ENCODE measurements around the gene PSME1. TPM values are rescaled to one million over a fixed set of nuclear protein-coding genes. Genes with fewer than 3 reads are reported as not detected.
A peak's percentile ranks its signal among the peaks of the same experiment; 100 is the strongest.

The PSME1 gene
- total and polyA plus RNA-seq, 2 of the 13 experiments (the other 11 are each of a cell fraction or from before 2014, with no cell fraction given), result 159 to 608 TPM

DNA sequence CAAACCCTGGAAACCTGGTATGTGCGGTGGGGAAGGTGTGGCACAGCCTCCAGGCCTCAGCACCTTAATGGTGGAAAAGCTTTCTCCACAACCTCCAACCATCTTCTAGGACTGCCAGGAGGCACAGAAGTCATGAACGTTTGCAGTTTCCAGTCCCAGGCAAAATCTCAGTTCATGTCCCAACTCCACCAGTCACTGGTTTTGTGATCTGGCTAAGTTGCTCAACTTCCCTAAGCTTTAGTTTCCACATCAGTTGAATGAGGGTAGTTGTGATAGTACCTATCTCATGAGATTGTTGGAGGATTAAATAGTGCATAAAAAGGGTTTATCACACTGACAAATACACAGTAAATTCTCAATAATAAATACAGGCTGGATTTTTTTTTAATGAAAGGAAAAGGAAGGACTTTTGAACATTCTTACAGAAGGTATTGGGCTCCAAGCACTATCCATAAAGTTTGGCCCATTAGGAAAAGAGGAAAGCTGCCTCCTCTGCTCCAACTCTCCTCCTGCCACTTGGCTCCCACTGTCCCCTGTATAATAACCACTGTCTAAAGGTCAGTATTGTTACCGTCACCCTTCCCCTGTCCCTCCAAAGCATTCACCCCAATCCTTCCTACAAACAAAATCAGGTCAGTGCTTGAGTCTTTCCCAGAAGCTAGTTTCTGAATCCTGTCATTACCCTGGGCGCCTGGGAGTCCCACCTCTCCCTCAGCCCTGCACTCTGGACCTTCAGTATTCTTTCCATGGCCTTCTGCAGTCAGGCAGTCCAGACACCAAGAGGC is 35.6 kb upstream of the PSME1 start:
- CTCF ChIA-PET (ENCODE audit: low intra/inter-chr PET ratio, low total read pairs), result no interaction called here
- Histone ChIP-seq H3K36me3 (replicated peaks in 1 of 2; ENCODE audit: control insufficient read depth in 1 of 2, insufficient read depth in 2 of 2, low read length in 2 of 2) (peaks cover 47 to 65% of the 10 kb centered on the region in 2 experiments), H3K27ac (ENCODE audit: extremely low read length, insufficient read depth, low read length) (peak overlapping the region; percentile 10), H2AFZ (ENCODE audit: low read length) (no peak overlapping the region), H3K4me3 (replicated peaks in 1 of 3; ENCODE audit: insufficient read depth in 1 of 3, low read depth in 2 of 3, low read length in 3 of 3) (no peak overlapping the region), H3K9ac (ENCODE audit: insufficient read depth, low read depth, low read length) (no peak overlapping the region), H3K4me1 (ENCODE audit: insufficient read depth, low read length) (peaks cover 48% of the 10 kb centered on the region), H3K9me3 (ENCODE audit: low read length) (no peaks in the 10 kb centered on the region; the same call in 1 of the 2 replicates), H4K20me1 (ENCODE audit: insufficient read depth, low read length) (0 out of 2 replicates have a peak, but pooled peaks cover 4% of the 10 kb centered on the region), H3K27me3 (ENCODE audit: control insufficient read depth in 1 of 2, insufficient read depth in 2 of 2, low read length in 2 of 2) (no peaks in the 10 kb centered on the region), H3K79me2 (ENCODE audit: insufficient read depth, low read length) (peaks cover 16% of the 10 kb centered on the region), H3K4me2 (ENCODE audit: low read depth, low read length) (no peak overlapping the region)
- DNase-seq (ENCODE audit: low spot score) (no peak), FAIRE-seq (no peak), ATAC-seq (peak; percentile 42)
- TSS peak; percentile 1 for BruUV-seq (replicated peaks)
- 80% methylated on average over 4 of the region's 4 CpGs for WGBS (ENCODE audit: low lambda C conversion rate)
- in situ Hi-C loops (cut with HindIII; ENCODE audit: extremely low pct_ligation_motif_present, low pct_unique_long_range_greater_than_20kb) (loop anchor here (25.0 kb wide), 1 partner anchor 1513 kb away; the partner anchor contains the start of genes ABHD4 and DAD1), intact Hi-C loops (cut with micrococcal nuclease; ENCODE audit: unreplicated experiment) (no loop called here)
- POLR2A ChIA-PET, result interaction anchor here (0.8 to 14.4 kb wide), 10 partner anchors 5 to 61 kb away, joined by 3 to 594 read pairs (median 6); partner anchors contain the start of genes DCAF11, EMC9, IRF9 and NRL
- TF ChIP-seq SMAD9 (CRISPR knock-in tag; IDR thresholded peaks at IDR 0.05) (no peak), ZNF598 (CRISPR knock-in tag; IDR thresholded peaks at IDR 0.05; ENCODE audit: borderline replicate concordance) (peak; percentile 4; the same call in 1 of the 2 replicates), RBM22 (optimal IDR thresholded peaks at IDR 0.05; ENCODE audit: low read length) (peak; percentile 91), TAF15 (IDR thresholded peaks at IDR 0.05; ENCODE audit: low read depth, low read length, poor library complexity, severe bottlenecking) (no peak), ATAD3A (CRISPR knock-in tag; IDR thresholded peaks at IDR 0.05) (0 out of 2 replicates have a peak, but pooled peaks have one; percentile 51), POLR2AphosphoS5 (IDR thresholded peaks at IDR 0.05; ENCODE audit: low read depth, low read length) (peak; percentile 16; the same call in 1 of the 2 replicates), ZNF777 (CRISPR knock-in tag; IDR thresholded peaks at IDR 0.05) (no peak), CEBPB (IDR thresholded peaks at IDR 0.05; ENCODE audit: borderline replicate concordance, low read depth, low read length) (0 out of 2 replicates have a peak, but pooled peaks have one; percentile 24), FOXP1 (IDR thresholded peaks at IDR 0.05) (0 out of 2 replicates have a peak, but pooled peaks have one; percentile 2), FOXP1 (CRISPR knock-in tag; IDR thresholded peaks at IDR 0.05) (no peak), ZNF678 (CRISPR knock-in tag; IDR thresholded peaks at IDR 0.05) (0 out of 2 replicates have a peak, but pooled peaks have one; percentile 26), SSRP1 (CRISPR knock-in tag; IDR thresholded peaks at IDR 0.05) (0 out of 2 replicates have a peak, but pooled peaks have one; percentile 29), HIVEP1 (CRISPR knock-in tag; IDR thresholded peaks at IDR 0.05) (0 out of 2 replicates have a peak, but pooled peaks have one; percentile 58), ZNF335 (CRISPR knock-in tag; IDR thresholded peaks at IDR 0.05) (no peak), PAF1 (CRISPR knock-in tag; IDR thresholded peaks at IDR 0.05) (peak; percentile 93; the same call in 1 of the 2 replicates)
- TF ChIP-seq, protein P1, sequence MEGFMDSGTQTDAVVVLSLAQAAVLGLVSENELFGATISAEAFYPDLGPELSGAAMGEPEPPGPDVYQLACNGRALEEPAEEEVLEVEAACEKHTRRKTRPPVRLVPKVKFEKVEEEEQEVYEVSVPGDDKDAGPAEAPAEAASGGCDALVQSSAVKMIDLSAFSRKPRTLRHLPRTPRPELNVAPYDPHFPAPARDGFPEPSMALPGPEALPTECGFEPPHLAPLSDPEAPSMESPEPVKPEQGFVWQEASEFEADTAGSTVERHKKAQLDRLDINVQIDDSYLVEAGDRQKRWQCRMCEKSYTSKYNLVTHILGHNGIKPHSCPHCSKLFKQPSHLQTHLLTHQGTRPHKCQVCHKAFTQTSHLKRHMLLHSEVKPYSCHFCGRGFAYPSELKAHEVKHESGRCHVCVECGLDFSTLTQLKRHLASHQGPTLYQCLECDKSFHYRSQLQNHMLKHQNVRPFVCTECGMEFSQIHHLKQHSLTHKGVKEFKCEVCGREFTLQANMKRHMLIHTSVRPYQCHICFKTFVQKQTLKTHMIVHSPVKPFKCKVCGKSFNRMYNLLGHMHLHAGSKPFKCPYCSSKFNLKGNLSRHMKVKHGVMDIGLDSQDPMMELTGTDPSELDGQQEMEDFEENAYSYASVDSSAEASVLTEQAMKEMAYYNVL (CRISPR knock-in tag; IDR thresholded peaks at IDR 0.05; ENCODE audit: borderline replicate concordance), result 0 out of 2 replicates have a peak, but pooled peaks have one; percentile 18
- TF ChIP-seq, protein P2, sequence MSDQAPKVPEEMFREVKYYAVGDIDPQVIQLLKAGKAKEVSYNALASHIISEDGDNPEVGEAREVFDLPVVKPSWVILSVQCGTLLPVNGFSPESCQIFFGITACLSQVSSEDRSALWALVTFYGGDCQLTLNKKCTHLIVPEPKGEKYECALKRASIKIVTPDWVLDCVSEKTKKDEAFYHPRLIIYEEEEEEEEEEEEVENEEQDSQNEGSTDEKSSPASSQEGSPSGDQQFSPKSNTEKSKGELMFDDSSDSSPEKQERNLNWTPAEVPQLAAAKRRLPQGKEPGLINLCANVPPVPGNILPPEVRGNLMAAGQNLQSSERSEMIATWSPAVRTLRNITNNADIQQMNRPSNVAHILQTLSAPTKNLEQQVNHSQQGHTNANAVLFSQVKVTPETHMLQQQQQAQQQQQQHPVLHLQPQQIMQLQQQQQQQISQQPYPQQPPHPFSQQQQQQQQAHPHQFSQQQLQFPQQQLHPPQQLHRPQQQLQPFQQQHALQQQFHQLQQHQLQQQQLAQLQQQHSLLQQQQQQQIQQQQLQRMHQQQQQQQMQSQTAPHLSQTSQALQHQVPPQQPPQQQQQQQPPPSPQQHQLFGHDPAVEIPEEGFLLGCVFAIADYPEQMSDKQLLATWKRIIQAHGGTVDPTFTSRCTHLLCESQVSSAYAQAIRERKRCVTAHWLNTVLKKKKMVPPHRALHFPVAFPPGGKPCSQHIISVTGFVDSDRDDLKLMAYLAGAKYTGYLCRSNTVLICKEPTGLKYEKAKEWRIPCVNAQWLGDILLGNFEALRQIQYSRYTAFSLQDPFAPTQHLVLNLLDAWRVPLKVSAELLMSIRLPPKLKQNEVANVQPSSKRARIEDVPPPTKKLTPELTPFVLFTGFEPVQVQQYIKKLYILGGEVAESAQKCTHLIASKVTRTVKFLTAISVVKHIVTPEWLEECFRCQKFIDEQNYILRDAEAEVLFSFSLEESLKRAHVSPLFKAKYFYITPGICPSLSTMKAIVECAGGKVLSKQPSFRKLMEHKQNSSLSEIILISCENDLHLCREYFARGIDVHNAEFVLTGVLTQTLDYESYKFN (CRISPR knock-in tag; conservative IDR thresholded peaks at IDR 0.05), result peak; percentile 44; the same call in 1 of the 2 replicates
- TF ChIP-seq, protein P3, sequence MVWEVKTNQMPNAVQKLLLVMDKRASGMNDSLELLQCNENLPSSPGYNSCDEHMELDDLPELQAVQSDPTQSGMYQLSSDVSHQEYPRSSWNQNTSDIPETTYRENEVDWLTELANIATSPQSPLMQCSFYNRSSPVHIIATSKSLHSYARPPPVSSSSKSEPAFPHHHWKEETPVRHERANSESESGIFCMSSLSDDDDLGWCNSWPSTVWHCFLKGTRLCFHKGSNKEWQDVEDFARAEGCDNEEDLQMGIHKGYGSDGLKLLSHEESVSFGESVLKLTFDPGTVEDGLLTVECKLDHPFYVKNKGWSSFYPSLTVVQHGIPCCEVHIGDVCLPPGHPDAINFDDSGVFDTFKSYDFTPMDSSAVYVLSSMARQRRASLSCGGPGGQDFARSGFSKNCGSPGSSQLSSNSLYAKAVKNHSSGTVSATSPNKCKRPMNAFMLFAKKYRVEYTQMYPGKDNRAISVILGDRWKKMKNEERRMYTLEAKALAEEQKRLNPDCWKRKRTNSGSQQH (CRISPR knock-in tag; IDR thresholded peaks at IDR 0.05; ENCODE audit: low read depth), result no peak

Data from HepG2 (cell line).